KBM-7 (cell line): ENCODE results near the gene IL1RN.

Source experiments
- DNase-seq: peaks from one replicate; pipeline ENCODE4 v3.0.0-alpha.2; 2015
- in situ Hi-C: fragments of 300-500 bp; cut with MboI; formaldehyde crosslinking; loops from 2 replicates; pipeline ENCODE4 v1.14.3; 2020; ENCODE audit warnings: low sequenced_read_pairs, low pct_unique_long_range_greater_than_20kb, mixed read lengths

Gene IL1RN

GRCh38 chr2:113167962-113168340, 40.6 kb downstream of the IL1RN start:
- no peak for DNase-seq

GRCh38 chr2:113169002-113169530, 41.7 kb downstream of the IL1RN start:
- peak; percentile 24 for DNase-seq
- in situ Hi-C loops = no loop called here

More at GRCh38 chr2:113167962-113168340, 40.6 kb downstream of the IL1RN start:
- in situ Hi-C loops = no loop called here

GRCh38 chr2:113169586-113169985, 42.2 kb downstream of the IL1RN start:
- DNase-seq = no peak
- in situ Hi-C loops = no loop called here

- no peak for DNase-seq
- in situ Hi-C loops = no loop called here
Observed at GRCh38 chr2:113171334-113172075, 44.1 kb downstream of the IL1RN start.

GRCh38 chr2:113172721-113173541, 45.5 kb downstream of the IL1RN start:
- no peak for DNase-seq
- in situ Hi-C loops = no loop called here

- DNase-seq = peak; percentile 96
- in situ Hi-C loops = no loop called here
Observed at GRCh38 chr2:113173542-113174375, 46.4 kb downstream of the IL1RN start, which contains the start of gene PSD4. Gene PSD4 (plus strand): TSS chr2:113173971. CDS start chr2:113182457, 8,486 bp downstream.

GRCh38 chr2:113174376-113174750, 47.0 kb downstream of the IL1RN start:
- in situ Hi-C loops = no loop called here
- peak; percentile 23 for DNase-seq

GRCh38 chr2:113175042-113175628, 47.7 kb downstream of the IL1RN start:
- DNase-seq = peak; percentile 60
- in situ Hi-C loops = no loop called here

GRCh38 chr2:113175736-113176695, 48.6 kb downstream of the IL1RN start:
- in situ Hi-C loops = no loop called here
- DNase-seq = peak; percentile 16

GRCh38 chr2:113176696-113177355, 49.4 kb downstream of the IL1RN start:
- DNase-seq = no peak
- in situ Hi-C loops = no loop called here

GRCh38 chr2:113178069-113178746, 50.8 kb downstream of the IL1RN start:
- in situ Hi-C loops = no loop called here
- no peak for DNase-seq

- in situ Hi-C loops = no loop called here
- DNase-seq = no peak
Observed at GRCh38 chr2:113178891-113179290, 51.5 kb downstream of the IL1RN start.

- no peak for DNase-seq
- in situ Hi-C loops = no loop called here
Observed at GRCh38 chr2:113179446-113180045, 52.1 kb downstream of the IL1RN start.

- in situ Hi-C loops = no loop called here
- DNase-seq = no peak
Observed at GRCh38 chr2:113180131-113180946, 52.9 kb downstream of the IL1RN start.

GRCh38 chr2:113181258-113182051, 54.1 kb downstream of the IL1RN start:
- in situ Hi-C loops = no loop called here
- peak; percentile 31 for DNase-seq
